ENCODE measurements around the gene TIPARP.

- TF ChIP-seq CTCF (IDR thresholded peaks at IDR 0.05) (peak; percentile 67), CHD2 (IDR thresholded peaks at IDR 0.05; ENCODE audit: low read length, partially characterized antibody) (no peak), MAX (IDR thresholded peaks at IDR 0.05; ENCODE audit: low read depth) (peak; percentile 67), YY1 (IDR thresholded peaks at IDR 0.05; ENCODE audit: low read depth) (no peak), PBX3 (IDR thresholded peaks at IDR 0.05) (peak; percentile 49), JUND (IDR thresholded peaks at IDR 0.05) (no peak), EZH2phosphoT487 (IDR thresholded peaks at IDR 0.05; ENCODE audit: borderline replicate concordance, low read depth) (no peak), POLR2AphosphoS5 (IDR thresholded peaks at IDR 0.05; ENCODE audit: low read depth, low read length) (peak; percentile 95), TAF1 (IDR thresholded peaks at IDR 0.05; ENCODE audit: borderline replicate concordance, low read depth, low read length) (peak; percentile 98), GABPA (IDR thresholded peaks at IDR 0.05; ENCODE audit: low read depth) (0 out of 2 replicates have a peak, but pooled peaks have one; percentile 27)
Measured at GRCh38 chr3:156674046-156674910, at the start of gene TIPARP.

Data from SK-N-SH (cell line).